Panc1 (cell line): ENCODE measurements around the gene SDF4.

ENCODE experiments used
- CTCF ChIP-seq: fragments of 450-650 bp; IDR thresholded peaks from 2 replicates; pipeline ENCODE4 v1.5.1; 2017; ENCODE audit warnings: mild to moderate bottlenecking
- REST ChIP-seq, 2 experiments: IDR thresholded peaks; 2 replicates each; pipeline ENCODE4 v1.6.1; 2011 to 2012; ENCODE audit warnings: low read depth in 2 of 2, control low read depth in 1 of 2, low read length in 1 of 2, mild to moderate bottlenecking in 1 of 2, moderate library complexity in 1 of 2; ENCODE audit not compliant: insufficient read depth in 1 of 2

- TF ChIP-seq CTCF = no peak
- TF ChIP-seq REST (IDR thresholded peaks at IDR 0.05; ENCODE audit: insufficient read depth in 1 of 2, low read depth in 2 of 2, low read length in 1 of 2) = no peak
Observed at GRCh38 chr1:1177452-1178206, 54.2 kb downstream of the SDF4 start.
